ENCODE data around the gene PDE5A.

Gene PDE5A

DNA sequence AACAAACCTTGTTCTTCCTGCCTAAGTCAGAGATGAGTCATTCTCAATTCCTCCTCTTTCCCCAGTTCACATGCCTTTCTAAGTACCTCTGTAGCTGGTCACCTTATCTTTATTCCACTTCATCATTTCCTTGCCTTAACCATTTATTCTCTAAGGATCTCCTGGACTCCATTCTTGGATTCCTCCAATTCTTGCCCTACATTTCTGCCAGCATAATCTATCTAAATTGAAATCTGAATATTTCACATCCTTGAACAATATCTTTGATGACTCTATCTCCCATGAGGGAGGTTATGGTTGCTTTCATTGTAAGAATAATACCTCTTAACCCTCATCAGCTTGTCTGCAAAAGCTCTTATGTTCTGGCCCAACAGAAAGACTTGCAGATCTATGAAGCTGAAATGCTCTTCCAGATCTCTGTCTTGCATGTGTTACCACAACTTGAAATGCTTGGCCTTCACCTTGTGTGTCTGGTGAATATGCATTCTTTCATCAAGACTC lies 28.6 kb upstream of the PDE5A start:
- FAIRE-seq, result no peak
- DNase-seq (ENCODE audit: insufficient read length, low spot score), result no peak
- no peak for TF ChIP-seq CTCF (IDR thresholded peaks at IDR 0.05; ENCODE audit: insufficient read depth, missing control alignments)

DNA sequence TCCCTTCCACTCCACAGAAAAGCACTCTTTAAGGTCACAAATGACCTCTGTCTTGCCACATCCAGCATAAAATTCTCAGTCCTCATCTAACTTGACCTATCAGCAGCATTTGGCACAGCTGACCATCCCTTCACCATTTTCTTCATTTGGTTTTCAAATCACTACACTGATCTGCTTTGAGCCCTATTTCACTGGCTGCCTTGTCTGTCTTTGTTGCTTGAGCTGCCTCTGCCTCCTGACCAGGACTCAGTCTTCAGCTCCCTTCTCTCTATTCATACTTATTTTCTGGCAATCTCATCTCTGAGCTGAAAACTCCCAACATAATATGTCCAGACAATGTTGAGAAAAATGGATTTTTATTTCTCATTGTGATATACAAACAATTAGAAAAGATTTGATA lies 27.7 kb upstream of the PDE5A start:
- no peak for TF ChIP-seq CTCF (IDR thresholded peaks at IDR 0.05; ENCODE audit: insufficient read depth, missing control alignments)
- no peak for FAIRE-seq
- DNase-seq (ENCODE audit: insufficient read length, low spot score), result no peak

GRCh38 chr4:119655111-119655837 lies 26.7 kb upstream of the PDE5A start:
- no peak for TF ChIP-seq CTCF (IDR thresholded peaks at IDR 0.05; ENCODE audit: insufficient read depth, missing control alignments)
- no peak for FAIRE-seq
- DNase-seq (ENCODE audit: insufficient read length, low spot score), result no peak

DNA sequence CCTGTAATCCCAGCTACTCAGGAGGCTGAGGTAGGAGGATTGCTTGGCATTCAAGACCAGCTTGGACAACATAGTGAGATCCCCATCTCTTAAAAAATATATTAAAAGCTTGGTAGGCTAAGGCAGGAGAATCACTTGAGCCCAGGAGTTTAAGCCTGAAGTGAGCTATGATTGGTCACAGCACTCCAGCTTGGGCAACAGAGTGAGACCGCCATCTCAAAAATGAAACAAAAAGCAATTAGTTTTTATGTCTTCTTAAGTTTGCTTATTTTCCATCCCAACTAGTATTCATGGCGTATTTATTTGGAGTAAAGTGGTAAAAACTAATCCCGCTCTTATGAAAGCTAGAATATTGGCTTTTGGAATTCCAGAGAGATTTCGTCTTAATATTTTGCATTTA lies 25.4 kb upstream of the PDE5A start:
- no peak for DNase-seq (ENCODE audit: insufficient read length, low spot score)
- no peak for FAIRE-seq
- no peak for TF ChIP-seq CTCF (IDR thresholded peaks at IDR 0.05; ENCODE audit: insufficient read depth, missing control alignments)

GRCh38 chr4:119652998-119653397 lies 24.4 kb upstream of the PDE5A start:
- no peak for DNase-seq (ENCODE audit: insufficient read length, low spot score)
- TF ChIP-seq CTCF (IDR thresholded peaks at IDR 0.05; ENCODE audit: insufficient read depth, missing control alignments), result no peak

GRCh38 chr4:119648398-119648797 lies 19.8 kb upstream of the PDE5A start:
- DNase-seq (ENCODE audit: insufficient read length, low spot score) (no peak), FAIRE-seq (no peak)
- TF ChIP-seq CTCF (IDR thresholded peaks at IDR 0.05; ENCODE audit: insufficient read depth, missing control alignments), result no peak

More at GRCh38 chr4:119652998-119653397, 24.4 kb upstream of the PDE5A start:
- no peak for FAIRE-seq

GRCh38 chr4:119647558-119647957 lies 19.0 kb upstream of the PDE5A start:
- FAIRE-seq, result no peak
- DNase-seq (ENCODE audit: insufficient read length, low spot score), result no peak
- no peak for TF ChIP-seq CTCF (IDR thresholded peaks at IDR 0.05; ENCODE audit: insufficient read depth, missing control alignments)
